Frontal cortex (tissue), 4 donors: ENCODE measurements around the gene PEAK1. TPM values are rescaled to one million over a fixed set of nuclear protein-coding genes. Genes with fewer than 3 reads are reported as not detected.
A peak's percentile ranks its signal among the peaks of the same experiment; 100 is the strongest.
"Not testable (repeated sequence)": the region's sequence is repeated elsewhere in the genome, so short reads cannot be mapped to it uniquely, and the experiment has no call there.

Experiments
- DNase-seq, 2 donors: peaks; one replicate each; pipeline ENCODE4 v3.0.0; 2012; ENCODE audit warnings: low spot score in 2 of 2
- FAIRE-seq: peaks from 2 replicates; lab custom pipeline; 2012; peaks lifted over from hg19 to GRCh38; lab: Jason Lieb, UNC
- total RNA-seq: library from RNA; depleted of rRNA; stranded (reverse); fragments of >200 nt; gene quantifications from one replicate; pipeline ENCODE4 v1.2.3, GENCODE V29; 2014
- donor health status: control.
- donor health status: control.
- donor health status: control.

The PEAK1 gene
- total RNA-seq, 1 donor from 2014 or later, result 15.9 TPM

DNA sequence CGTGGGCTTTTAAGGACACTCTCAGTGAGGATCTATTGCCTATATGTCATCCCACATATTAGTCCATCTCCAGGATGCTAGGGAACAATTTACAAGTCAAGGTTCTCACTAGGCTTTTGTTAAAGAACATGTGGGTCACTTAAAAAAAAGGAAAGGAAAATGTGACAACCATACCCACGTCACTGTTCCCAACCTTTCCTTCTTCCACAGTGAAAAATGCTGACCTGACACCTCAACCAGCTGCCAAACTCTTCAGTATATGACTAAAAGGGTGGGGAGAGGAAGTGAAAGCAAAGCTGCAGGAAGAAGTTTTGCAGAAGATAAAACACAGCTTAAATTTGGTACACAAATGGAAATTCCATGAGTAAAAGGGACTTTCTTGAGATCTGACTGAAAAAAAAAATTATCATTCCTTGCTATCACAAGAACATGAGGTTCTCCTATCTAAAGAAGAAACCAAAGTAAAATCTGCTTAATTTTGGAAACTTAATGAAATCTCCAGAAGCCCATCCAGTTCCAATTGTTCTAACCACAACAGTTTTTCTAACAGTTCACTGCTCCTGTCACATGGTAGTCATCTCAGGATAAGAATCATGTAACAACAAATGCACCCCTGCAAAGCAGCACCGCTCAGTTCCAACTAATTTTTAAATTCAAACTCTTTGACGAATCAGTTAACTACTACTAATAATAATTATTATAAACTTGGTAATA, 232.0 kb downstream of the PEAK1 start:
- peak in 1 of 2 donors; percentile 20 for DNase-seq
- FAIRE-seq, result no peak

DNA sequence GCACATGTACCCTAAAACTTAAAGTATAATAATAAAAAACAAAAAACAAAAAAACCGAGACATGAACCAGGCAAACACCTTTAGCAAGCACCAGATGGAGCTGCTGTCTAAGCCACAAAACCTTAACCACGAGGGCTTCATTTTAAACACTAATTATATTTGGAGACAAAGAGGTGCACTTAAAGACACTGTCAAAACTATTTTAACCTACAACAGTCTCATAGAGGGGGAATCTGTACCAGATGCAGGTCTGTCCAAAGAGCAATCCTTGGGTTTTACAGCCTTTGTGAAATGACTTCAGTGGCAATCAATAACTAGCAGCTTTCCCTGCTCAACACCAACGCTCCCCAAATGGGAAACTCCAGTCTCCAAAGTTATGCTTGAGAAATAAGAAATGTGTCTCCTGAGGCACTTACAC, 233.3 kb downstream of the PEAK1 start:
- no peak for FAIRE-seq
- peak in 1 of 2 donors; percentile 17 for DNase-seq

DNA sequence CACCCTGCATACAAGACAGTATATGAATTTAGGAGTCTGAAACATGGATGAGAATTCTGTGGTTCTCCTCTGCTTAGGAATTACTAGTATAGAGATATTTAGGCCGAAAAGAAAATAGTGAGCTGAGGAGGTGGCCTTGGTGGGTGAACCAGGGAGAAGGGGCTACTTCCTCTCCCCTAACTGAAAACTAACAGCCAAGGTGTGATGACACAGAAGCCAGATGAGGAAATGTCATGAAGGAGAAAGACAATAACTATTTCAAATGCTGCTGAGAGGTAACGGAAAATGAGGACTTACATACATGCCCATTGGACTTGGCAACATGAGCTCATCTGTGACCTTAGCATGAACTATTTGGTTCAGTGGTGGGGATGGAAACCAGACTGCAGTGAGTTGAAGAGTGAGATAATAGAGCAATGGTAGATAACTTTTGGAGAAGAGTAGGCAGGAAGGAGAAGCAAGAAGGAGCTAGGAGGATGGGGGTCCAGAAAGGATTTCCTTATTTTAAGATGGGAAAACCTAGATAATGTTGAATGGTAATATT, 234.6 kb downstream of the PEAK1 start:
- FAIRE-seq, result no peak
- DNase-seq, result no peak

DNA sequence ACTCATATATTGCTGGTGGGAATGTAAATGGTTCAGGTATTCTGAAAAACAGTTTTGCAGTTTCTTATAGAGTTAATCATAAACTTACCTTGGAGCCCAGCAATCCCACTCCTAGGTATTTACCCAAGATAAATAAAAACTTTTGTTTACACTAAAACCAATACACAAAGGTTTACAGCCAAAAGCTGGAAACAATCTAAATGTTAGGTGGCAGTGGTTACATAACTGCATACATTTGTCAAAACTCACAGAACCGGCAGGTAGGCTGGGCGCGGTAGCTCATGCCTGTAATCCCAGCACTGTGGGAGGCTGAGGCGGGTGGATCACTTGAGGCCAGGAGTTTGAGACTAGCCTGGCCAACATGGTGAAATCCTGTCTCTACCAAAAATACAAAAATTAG, 235.6 kb downstream of the PEAK1 start:
- not testable (repeated sequence) for DNase-seq, FAIRE-seq

DNA sequence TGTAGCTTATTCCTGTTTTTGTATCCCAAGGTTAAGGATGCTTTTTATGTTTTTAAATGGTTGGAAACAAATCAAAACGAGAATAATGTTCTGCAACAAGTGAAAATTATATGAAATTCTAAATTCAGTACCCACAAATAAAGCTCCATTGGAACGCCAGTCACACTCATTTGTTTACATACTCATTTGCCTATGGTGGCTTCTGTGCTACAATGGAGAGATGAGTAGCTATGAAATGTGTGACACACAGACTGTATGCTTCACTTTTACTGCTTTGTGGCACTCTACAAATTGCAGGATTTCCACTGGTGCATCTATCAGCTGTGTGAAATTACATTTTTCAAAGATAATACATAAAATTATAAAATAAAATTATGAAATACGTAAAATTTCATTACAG, 236.8 kb downstream of the PEAK1 start:
- FAIRE-seq, result no peak
- no peak for DNase-seq

DNA sequence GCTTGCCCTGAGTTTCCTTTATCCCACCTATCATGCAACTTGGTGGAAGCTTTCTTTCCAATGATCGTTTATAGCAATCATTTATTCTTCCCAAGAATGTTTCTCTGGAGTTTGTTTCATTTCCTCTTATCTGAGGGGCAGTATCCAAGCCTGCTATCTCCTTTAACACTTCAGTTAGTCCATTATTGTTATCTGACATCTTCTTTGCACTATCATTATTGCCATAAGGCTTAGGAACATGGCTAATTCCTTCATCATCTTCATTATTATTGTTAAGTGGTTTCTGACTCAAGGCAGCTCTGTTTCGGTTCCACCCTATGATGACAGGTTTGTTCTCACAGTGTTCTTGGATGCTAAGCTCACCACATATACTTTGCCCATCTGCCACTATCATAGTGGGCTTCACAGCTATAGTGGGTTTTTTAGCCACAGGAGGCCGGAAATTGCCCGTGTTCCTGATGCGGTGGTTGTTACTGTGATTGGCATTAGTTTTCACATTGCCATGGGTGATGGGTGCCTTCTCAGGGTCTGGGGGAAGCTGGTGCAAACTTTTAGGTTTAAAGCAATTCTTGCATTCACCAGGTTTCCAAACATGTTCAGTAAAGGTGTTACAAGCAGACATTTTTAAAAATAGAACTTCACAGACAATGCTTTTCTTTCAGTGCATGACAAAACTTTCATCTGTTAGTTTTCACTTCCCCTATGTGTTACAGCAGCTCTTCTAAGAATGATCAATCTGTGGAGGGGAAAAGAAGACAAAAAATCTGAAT, 238.4 kb downstream of the PEAK1 start:
- DNase-seq (no peak), FAIRE-seq (no peak)

DNA sequence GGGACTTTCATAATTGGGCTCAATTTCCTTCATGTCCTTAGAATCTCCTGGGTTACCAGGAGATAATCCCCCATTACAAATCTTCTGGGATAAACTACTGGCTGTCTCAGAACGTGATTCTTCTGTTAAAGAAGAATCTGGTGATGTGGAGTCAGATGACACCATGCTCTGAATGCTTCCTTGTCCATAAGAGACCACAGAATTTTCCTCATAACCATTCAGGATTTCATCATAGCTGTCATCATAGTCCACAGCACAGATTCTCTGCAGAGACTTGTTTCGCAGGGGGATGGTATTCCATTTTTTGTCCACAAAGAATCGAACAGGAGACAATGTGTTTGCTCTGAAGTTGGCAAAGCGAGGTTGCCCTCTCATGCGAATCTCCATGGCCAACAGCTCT, 239.1 kb downstream of the PEAK1 start:
- DNase-seq, result no peak
- no peak for FAIRE-seq

DNA sequence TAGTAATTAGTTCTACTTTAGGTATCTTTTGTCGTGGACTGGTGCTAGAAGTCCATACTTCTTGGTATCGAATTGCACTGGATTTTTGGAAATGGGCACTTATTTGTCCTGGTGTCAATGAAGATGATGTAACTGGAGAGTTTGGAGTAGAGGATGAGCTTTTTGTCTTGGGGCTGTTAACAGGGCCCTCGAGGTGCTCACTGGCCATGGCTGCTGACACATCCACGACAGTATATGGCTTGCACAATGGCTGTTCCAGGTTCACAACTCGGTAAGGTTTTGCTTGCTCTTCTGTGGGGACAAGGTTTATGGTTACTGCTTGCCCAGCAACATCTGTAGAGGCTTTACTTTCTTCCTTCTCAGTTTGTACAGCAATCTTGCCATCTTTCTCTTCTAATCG, 239.6 kb downstream of the PEAK1 start:
- DNase-seq, result no peak
- FAIRE-seq, result no peak

DNA sequence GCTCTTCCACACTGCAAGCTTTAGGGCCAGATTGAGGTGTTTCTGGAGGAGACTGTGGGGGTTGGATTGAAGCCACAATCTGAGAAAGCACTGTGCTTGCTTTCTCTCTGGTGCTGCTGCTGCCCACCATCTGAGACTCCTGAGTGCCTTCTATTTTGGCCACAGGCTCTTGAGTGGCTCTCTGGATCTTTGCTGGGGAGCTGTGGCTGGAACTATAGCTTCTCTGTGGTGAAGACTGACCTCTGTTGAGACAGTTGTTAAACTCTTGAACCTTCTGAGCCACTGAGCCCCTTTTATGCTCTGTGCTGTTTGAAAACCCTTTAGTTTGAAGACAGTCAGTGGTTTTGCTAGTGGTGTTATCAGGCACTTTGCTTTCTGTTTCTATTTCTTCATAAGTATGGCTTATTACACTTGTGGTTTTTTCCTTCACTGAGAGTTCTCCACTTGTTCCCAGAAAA, 240.3 kb downstream of the PEAK1 start:
- FAIRE-seq (no peak), DNase-seq (no peak)

DNA sequence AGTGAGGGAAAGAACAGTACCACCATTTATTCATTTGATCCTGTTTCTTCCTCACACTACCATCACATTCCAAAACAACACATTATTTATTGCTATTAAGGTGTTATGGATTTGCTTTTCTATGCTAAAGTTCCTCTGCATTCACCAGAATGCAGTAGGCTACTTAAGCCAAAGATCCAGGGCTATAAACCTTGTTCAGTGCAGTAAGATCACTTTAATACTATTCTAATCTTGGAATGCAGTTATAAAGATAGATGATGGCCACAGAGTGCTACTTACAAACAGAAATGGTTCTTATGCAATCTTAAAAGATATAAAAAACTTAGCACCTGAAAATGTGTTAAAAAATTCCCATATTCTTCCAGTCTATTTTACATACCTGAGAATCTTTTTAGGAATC, 241.5 kb downstream of the PEAK1 start:
- FAIRE-seq, result no peak
- no peak for DNase-seq

DNA sequence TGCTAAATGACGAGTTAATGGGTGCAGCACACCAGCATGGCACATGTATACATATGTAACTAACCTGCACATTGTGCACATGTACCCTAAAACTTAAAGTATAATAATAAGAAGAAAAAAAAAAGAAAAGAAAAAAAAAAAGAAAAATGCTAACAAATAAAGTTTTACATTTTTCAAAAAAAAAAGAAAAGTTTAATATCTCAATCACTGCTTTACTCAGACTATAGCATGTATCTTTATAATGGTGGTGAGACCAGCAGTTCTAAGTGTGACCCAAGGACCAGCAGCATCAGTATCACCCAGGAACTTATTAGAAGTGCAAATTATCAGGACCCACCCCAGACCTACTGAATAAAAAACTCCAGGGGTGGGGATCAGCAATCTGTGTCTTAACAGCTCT, 243.8 kb downstream of the PEAK1 start:
- not testable (repeated sequence) for FAIRE-seq, DNase-seq

DNA sequence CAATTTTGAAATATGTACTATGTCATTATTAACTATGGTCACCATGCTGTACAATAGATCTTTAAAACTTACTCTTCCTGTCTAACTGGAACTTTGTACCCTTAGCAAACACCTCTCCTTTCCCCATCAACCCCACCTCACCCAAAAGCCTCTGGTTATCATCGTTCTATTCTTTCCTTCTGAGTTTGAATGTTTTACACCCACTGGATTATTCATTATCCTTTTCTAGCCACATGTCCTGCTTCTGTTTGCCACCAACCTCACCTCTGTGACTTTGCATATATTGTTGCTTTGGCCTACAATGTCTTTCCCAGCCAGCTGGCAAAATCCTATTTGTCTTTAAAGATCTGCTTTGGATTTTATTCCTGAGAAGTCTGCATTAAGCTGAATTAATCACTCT, 246.4 kb downstream of the PEAK1 start:
- no peak for DNase-seq
- no peak for FAIRE-seq

DNA sequence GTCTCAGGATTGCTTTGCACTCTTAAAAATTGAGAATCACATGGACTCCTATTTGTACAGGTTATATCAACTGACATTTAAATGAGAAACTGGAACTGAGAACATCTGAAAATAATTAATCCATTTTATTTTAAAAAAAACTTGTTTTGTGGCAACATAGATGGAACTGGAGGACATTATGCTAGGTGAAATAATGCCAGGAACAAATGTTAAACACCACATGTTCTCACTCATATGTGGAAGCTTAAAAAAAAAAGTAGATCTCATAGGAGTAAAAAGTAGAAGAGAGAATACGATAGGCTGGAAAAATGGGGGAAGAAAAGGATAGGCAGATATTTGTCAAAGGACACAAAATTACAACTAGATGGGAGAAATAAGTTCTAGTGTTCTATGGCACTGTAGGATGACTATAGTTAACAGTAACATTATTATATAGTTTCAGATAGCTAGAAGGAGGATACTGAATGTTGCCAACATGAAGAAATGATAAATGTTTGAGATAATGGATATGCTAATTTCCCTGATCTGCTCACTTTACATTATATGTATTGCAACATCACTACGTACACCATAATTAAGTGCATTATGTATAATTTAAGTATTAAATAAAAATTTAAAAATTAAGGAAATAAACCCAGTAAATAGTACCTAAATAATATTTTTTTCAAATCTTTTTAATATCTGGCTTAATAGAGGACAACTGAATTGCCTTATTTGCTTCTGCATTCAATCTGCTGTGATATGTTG, 248.5 kb downstream of the PEAK1 start:
- no peak for DNase-seq
- no peak for FAIRE-seq

DNA sequence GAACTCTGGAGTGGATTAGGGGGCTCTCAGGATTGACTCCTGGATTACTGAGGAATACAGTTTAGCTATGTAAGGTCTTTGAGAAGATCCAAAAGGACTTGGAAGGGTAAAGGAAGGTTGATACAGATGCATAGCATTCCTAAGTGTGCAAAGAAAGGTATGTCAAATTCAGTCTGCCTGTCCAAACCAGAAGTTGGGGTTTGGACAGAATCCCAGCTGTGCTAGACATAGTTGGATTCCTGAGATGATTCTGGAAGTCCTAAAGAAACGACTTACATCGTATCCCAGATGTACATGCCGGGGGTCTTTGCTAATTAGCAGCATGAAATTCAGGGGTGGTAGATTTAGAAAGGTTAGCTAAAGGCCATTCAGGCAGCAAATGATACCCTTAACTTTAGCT, 251.3 kb downstream of the PEAK1 start:
- DNase-seq (no peak), FAIRE-seq (no peak)

DNA sequence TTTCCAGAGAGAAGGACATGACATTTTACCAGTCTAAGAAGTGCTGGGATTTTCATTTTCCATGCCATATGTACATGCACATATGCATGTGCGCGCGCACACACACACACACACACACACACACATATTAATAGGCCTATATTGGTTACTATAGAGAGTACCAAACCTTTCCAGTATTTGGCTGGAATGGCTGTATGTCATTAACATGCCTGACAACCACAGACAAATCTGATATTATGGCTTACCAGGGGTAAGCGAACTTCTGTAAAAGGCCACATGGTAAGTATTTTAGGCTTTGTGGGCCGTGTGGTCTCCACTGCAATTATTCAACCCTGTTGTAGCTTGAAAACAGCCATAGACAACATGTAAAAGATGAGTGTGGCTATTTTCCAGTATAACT, 251.8 kb downstream of the PEAK1 start:
- no peak for FAIRE-seq

DNA sequence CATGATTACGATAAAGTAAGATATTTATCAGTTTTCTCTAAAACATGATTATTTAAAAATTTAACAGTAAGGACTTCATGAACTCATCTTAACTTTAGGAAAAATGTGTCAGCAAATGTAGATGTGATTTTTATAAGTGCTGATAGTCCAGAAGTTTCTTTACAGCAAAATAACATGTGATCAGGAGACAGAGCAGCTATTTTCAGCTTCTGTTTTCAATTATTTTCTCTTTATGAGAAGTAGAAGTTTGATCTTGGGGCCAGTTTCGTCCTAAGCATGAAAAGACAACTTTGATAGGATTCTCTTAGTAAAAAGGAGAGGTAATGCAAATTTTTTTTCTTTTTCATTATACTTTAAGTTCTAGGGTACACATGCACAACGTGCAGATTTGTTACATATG, 252.5 kb downstream of the PEAK1 start:
- FAIRE-seq, result no peak
- no peak for DNase-seq

More for the DNA sequence above, 251.8 kb downstream of the PEAK1 start:
- DNase-seq, result no peak

DNA sequence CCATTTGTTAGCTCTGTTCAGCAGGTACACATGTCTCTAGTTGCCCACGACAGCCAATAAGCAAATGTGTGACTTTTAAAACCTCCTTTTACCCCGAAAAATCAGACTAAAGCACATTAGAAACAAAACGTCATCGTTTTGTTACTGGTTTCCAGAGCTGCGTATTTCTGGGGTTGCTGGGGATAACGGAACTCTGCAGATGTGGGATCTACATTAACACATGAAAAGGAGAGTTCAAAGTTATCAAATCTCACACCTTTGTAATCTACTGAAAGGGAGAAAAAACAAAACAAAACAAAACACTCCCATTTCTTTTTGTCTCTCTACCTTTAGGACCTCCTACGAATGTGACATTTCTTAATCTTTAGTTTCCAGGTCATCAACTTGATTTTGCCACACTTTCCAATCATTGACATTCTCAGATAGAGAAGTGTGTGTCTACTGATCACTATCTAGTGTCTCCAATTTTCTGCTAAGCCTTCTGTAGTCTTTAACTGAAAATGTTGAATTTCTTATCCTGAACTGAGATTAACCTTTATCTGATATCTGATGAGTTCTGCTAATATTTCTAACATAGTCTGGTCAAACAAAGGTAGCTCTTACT, 256.0 kb downstream of the PEAK1 start:
- DNase-seq (no peak), FAIRE-seq (no peak)

DNA sequence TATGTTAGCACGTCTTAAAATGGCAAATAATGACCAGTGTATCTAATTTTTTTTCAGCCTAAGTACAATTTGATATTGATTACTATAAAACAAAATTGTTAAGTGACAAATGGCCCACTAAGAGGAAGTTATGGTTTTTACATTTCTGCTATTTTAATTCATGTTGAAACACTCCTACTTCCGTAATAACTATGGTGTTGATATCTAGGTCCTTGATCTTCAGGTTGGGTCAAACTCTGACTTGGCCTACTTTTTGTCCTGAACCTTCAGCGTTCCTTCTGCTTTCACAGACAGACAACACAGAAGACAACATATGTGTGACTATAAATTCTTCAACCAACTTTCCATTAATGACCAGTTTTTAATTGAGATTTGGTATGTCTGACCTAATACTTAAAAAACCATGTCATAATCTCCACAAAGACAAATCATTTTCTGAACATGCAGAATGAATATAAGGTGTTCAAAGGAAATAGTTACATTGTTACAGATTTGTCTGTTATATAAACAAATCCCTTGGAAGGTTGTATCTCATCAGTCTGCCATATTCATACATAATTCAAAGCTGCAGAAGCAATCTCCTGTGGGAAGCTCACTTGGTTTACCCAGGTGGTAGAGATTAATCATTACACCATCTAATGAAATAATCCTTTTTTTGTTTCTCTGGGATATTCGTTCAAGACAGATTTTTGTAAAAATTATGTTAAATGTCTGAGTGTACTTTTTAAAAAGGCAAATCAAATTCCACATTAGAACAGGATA, 256.9 kb downstream of the PEAK1 start:
- no peak for FAIRE-seq
- no peak for DNase-seq
